Pancreas (tissue), 10 donors: ENCODE data around the gene ITPR2. TPM values are rescaled to one million over a fixed set of nuclear protein-coding genes. Genes with fewer than 3 reads are reported as not detected.

Experiments used
- ATAC-seq, 4 donors: fragments of 200-7000 bp; cut with Tn5 transposase; one replicate each; pipeline versions ENCODE4 v1.8.0 to v1.9.1; 2020; ENCODE audit warnings: mild to moderate bottlenecking in 4 of 4, moderate library complexity in 4 of 4
- DNase-seq, 6 donors: peaks; one replicate each; pipeline ENCODE4 v3.0.0-alpha.2; 2020
- FAIRE-seq: peaks from 2 replicates; lab custom pipeline; 2012; peaks lifted over from hg19 to GRCh38; lab: Jason Lieb, UNC
- H3K27ac ChIP-seq, 4 donors: fragments of 200-600 bp; sonication (generic); 1 replicate in 3 of 4; 2 replicates in 1 of 4; pipeline versions ENCODE4 v1.5.0 to v1.8.0; 2020
- H3K27me3 ChIP-seq, 4 donors: fragments of 200-600 bp; one replicate each; pipeline ENCODE4 v1.8.0; 2021
- H3K36me3 ChIP-seq, 3 donors: fragments of 200-600 bp; sonication (generic) in 1 of 3; one replicate each; pipeline versions ENCODE4 v1.5.0 to v1.8.0; 2020 to 2021
- H3K4me1 ChIP-seq, 3 donors: fragments of 200-600 bp; one replicate each; pipeline ENCODE4 v1.8.0; 2021
- H3K4me3 ChIP-seq, 4 donors: fragments of 200-600 bp; sonication (generic) in 2 of 4; one replicate each; pipeline versions ENCODE4 v1.5.0 to v1.8.0; 2020 to 2021
- H3K9me3 ChIP-seq, 4 donors: fragments of 200-600 bp; one replicate each; pipeline ENCODE4 v1.8.0; 2021
- WGBS, 2 donors: extraction: QIAGEN DNeasy Blood & Tissue Kit; methylation state at CpG; one replicate each; pipeline ENCODE4 v1.1.7; 2013; 5-methylcytosine and 5-hydroxymethylcytosine counted together
- intact Hi-C, 3 donors: fragments of 100-400 bp; cut with DNase I; formaldehyde crosslinking; loops; one replicate each; pipeline versions ENCODE4 v1.11.1 to v1.14.2; 2022
- polyA plus RNA-seq, 2 donors: library from polyadenylated mRNA; stranded (reverse); fragments of 200-250 nt; gene quantifications; one replicate each; pipeline ENCODE4 v1.2.3, GENCODE V29; 2013
- total RNA-seq, 6 donors: library from RNA; stranded (reverse); fragmentation: NEBNext Ultra II Directional in 4 of 6; extraction: Animal tissue kit (Norgen Biotek cat#: 25700) in 4 of 6; gene quantifications; one replicate each; pipeline versions ENCODE4 v1.2.1 to v1.2.4, GENCODE V29; 2021 to 2023
- TF ChIP-seq, protein P1 (sequence below), 4 donors: fragments of 200-600 bp; sonication (generic) in 3 of 4; IDR thresholded peaks; one replicate each; pipeline versions ENCODE4 v1.5.0 to v1.8.0; 2021; ENCODE audit warnings: antibody characterized with exemption in 4 of 4
- donor health status: healthy with polysubstance abuse.
- donor health status: DM: no; HTN: no; CAD: no; lungs with moderate emphysema.
- donor health status: DM: no; HTN: no; CAD: no.
- donor health status: control.
- donor health status: control.
- donor health status: Bipolar disorder and iron deficiency.
- donor health status: DM: yes; HTN: yes; CAD: no.
- donor health status: DM: no; HTN: no; CAD: no.
- donor health status: DM: no; HTN: no; CAD: no.
- donor health status: DM: yes; HTN: yes; CAD: no.

ITPR2 gene
- total and polyA plus RNA-seq, 8 donors = 3.3 to 51.8 (median 25.5) TPM

DNA sequence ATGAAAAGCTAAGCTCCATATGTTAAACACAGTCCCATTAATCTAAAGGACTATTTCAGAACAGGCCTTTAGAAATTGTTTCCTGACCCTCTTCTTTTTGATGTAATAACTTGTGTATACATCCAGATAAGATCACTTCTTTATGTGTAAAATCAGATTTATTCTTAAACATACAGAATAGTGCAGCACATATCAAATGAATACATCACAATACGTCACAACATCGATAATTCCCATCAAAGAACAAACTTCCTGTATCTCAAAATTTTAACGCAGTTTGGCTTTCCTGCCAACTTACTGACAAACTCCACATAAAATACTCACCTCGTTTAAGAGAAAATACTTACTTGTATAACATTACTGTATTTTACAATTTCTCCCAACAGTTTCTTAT, 108.7 kb downstream of the ITPR2 start:
- H3K27me3 ChIP-seq = no peaks in the 10 kb centered on the region
- ATAC-seq (no peak), FAIRE-seq (no peak), DNase-seq (no peak)
- TF ChIP-seq, protein P1, sequence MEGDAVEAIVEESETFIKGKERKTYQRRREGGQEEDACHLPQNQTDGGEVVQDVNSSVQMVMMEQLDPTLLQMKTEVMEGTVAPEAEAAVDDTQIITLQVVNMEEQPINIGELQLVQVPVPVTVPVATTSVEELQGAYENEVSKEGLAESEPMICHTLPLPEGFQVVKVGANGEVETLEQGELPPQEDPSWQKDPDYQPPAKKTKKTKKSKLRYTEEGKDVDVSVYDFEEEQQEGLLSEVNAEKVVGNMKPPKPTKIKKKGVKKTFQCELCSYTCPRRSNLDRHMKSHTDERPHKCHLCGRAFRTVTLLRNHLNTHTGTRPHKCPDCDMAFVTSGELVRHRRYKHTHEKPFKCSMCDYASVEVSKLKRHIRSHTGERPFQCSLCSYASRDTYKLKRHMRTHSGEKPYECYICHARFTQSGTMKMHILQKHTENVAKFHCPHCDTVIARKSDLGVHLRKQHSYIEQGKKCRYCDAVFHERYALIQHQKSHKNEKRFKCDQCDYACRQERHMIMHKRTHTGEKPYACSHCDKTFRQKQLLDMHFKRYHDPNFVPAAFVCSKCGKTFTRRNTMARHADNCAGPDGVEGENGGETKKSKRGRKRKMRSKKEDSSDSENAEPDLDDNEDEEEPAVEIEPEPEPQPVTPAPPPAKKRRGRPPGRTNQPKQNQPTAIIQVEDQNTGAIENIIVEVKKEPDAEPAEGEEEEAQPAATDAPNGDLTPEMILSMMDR (IDR thresholded peaks at IDR 0.05) = no peak
- peak overlapping the region in 2 of 4 donors; percentile 43 to 45 for H3K27ac ChIP-seq
- H3K9me3 ChIP-seq = no peaks in the 10 kb centered on the region
- H3K4me1 ChIP-seq = peaks cover 0 to 27% (median 6%) of the 10 kb centered on the region in 3 donors
- WGBS, 2 donors = 58 to 61% methylated on average over 4 of the region's 4 CpGs
- H3K36me3 ChIP-seq = no peaks in the 10 kb centered on the region
- intact Hi-C loops = no loop called here
- H3K4me3 ChIP-seq = no peak overlapping the region

DNA sequence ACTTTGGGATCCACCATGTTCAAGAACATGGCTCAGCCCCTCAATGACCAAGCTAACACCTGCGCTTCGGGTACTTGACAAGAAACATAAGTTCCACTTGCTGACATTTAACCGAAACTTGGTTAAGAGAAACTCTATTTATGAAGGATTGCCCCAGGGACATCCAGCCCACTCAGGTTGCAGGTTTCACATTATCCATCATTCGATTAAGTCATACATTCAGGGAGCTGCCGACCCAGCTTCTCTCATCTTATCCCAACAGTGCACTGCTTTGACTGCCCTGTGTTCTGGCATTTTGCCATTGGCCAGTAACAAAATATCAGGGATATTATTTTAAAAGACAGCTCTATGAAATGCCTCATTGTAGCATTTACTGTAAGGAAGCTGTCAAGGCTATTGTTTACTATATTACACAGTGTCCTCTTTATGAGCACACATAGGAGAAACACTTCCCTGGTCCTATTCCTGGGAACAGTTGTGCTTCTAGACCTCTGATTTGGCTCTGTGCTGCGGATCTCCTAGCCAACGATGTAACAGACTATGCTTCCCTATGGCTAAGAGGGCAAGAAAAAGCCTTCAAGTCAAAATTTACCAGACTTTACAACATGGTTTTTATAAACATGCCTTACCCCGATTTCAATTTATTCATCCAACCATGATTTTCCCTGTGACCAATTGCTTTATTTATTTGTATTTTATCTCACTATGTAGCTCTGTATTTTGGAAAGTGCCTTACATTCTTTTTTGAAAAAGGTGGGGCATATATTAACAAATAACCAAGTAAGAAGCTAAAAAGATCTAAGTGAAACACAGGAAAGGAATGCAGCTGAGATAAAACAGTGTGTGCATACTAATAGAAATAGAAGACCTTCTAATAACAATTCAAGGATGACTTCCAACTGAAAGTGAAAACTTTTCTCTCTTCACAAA, 109.3 kb downstream of the ITPR2 start:
- peaks cover 0 to 27% (median 6%) of the 10 kb centered on the region in 3 donors for H3K4me1 ChIP-seq
- H3K4me3 ChIP-seq = no peak overlapping the region
- 71 to 76% methylated on average over 8 of the region's 8 CpGs for WGBS, 2 donors
- DNase-seq = no peak
- peak in 3 of 4 donors; percentile 51 to 66 (median 56) for ATAC-seq
- intact Hi-C loops = no loop called here
- TF ChIP-seq, protein P1 (IDR thresholded peaks at IDR 0.05) = no peak
- H3K9me3 ChIP-seq = no peaks in the 10 kb centered on the region
- no peaks in the 10 kb centered on the region for H3K36me3 ChIP-seq
- H3K27ac ChIP-seq = peak overlapping the region in 2 of 4 donors; percentile 43 to 45
- FAIRE-seq = no peak
- H3K27me3 ChIP-seq = no peaks in the 10 kb centered on the region

DNA sequence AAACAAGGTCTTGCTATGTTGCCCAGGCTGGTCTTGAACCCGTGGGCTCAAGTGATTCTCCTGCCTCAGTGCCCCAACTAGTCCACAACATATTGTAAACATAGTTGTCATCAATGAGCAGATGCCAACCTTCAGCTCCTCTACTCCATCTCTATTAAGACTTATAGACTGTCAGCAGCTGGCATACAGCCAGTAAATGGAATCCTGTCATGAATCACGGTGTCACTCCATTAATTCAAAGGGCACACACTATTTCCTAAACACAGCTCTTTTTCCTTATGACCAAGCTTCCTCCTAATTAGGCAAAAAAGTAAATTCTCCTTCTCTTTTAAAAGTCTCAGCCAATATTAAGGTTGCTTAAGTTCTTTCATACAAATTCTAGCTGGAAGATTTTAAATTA, 111.2 kb downstream of the ITPR2 start:
- FAIRE-seq = no peak

DNA sequence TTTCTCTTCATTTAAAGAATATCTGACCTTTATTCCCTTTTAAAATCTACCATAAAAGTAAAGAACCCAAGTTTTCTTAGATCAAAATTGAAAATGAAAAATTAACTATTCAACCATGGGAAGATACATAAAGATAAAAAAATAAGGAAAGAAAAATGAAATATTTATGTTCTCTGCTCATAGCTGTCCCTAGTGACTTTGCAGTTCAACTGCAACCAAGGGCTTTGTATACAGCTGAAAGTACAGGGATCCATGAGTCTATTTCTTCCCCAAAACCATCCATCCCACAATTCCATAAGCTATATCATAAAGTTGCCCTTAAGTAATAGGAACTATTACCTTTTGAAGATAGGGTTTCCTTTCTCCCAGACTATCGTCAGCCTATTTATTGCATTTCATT, 113.1 kb downstream of the ITPR2 start:
- intact Hi-C loops = no loop called here
- Histone ChIP-seq H3K36me3 (peaks cover 0 to 6% (median 0%) of the 10 kb centered on the region in 3 donors), H3K4me1 (peaks cover 0 to 18% (median 6%) of the 10 kb centered on the region in 3 donors), H3K4me3 (no peak overlapping the region), H3K9me3 (no peaks in the 10 kb centered on the region), H3K27me3 (no peaks in the 10 kb centered on the region), H3K27ac (no peak overlapping the region)
- ATAC-seq (no peak), FAIRE-seq (no peak), DNase-seq (no peak)
- TF ChIP-seq, protein P1 (IDR thresholded peaks at IDR 0.05) = no peak
- 98 to 100% methylated on average over 1 of the region's 1 CpG for WGBS, 2 donors

More for the DNA sequence above, 111.2 kb downstream of the ITPR2 start:
- Histone ChIP-seq H3K9me3 (no peaks in the 10 kb centered on the region), H3K4me1 (peaks cover 0 to 22% (median 6%) of the 10 kb centered on the region in 3 donors), H3K4me3 (no peak overlapping the region), H3K27ac (no peak overlapping the region), H3K27me3 (no peaks in the 10 kb centered on the region), H3K36me3 (no peaks in the 10 kb centered on the region)
- 61 to 64% methylated on average over 2 of the region's 2 CpGs for WGBS, 2 donors
- DNase-seq (no peak), ATAC-seq (no peak)
- TF ChIP-seq, protein P1 (IDR thresholded peaks at IDR 0.05) = no peak
- intact Hi-C loops = no loop called here

DNA sequence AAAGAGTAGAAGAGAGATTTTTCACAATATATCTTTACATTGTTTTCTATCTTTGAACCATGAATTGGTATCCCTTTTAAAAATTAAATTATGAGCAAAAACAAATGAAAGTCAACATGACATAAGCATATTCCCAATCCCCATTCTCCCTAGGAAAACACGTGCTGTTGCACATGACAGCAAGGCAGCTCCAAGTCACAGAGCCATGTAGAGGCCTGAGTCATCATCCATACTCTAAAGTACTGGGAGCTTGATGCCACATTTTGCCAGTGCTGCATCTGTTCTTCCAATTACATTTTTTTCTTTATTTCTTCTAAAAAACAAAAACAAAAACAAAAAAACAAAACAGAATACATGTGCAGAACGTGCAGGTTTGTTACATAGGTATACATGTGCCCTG, 115.2 kb downstream of the ITPR2 start:
- Histone ChIP-seq H3K36me3 (peaks cover 0 to 6% (median 0%) of the 10 kb centered on the region in 3 donors), H3K9me3 (no peaks in the 10 kb centered on the region), H3K27me3 (no peaks in the 10 kb centered on the region), H3K27ac (no peak overlapping the region), H3K4me1 (no peaks in the 10 kb centered on the region), H3K4me3 (no peak overlapping the region)
- intact Hi-C loops = no loop called here
- TF ChIP-seq, protein P1 (IDR thresholded peaks at IDR 0.05) = no peak
- no peak for ATAC-seq
- FAIRE-seq = no peak
- 90 to 97% methylated on average over 2 of the region's 2 CpGs for WGBS, 2 donors
- no peak for DNase-seq
